Measurements from ENCODE around the gene PRIM1. TPM values are rescaled to one million over a fixed set of nuclear protein-coding genes. Genes with fewer than 3 reads are reported as not detected.

The PRIM1 gene
- total RNA-seq, 1 donor from 2014 or later = 166 TPM

- H3K36me3 Mint-ChIP-seq = no peaks in the 10 kb centered on the region
- peaks cover 12% of the 10 kb centered on the region for H3K4me1 Mint-ChIP-seq
- Histone ChIP-seq H3K27me3 (no peaks in the 10 kb centered on the region), H2AFZ (replicated peaks) (no peak overlapping the region), H3K4me1 (no peaks in the 10 kb centered on the region), H3K79me2 (ENCODE audit: low read depth) (no peaks in the 10 kb centered on the region), H3K4me2 (no peak overlapping the region), H3K9ac (no peak overlapping the region), H3K36me3 (no peaks in the 10 kb centered on the region), H3K27ac (no peak overlapping the region), H3K4me3 (no peak overlapping the region), H4K20me1 (ENCODE audit: low read depth) (no peaks in the 10 kb centered on the region), H3K9me3 (ENCODE audit: low read depth) (no peaks in the 10 kb centered on the region), H3F3A (ENCODE audit: low read depth) (peaks cover 10% of the 10 kb centered on the region)
- no peak for DNase-seq (ENCODE audit: low spot score)
- peak overlapping the region; percentile 33 for H3K27ac Mint-ChIP-seq
- no peak for TF ChIP-seq CTCF (IDR thresholded peaks at IDR 0.05)
- no peak for TF ChIP-seq EZH2 (IDR thresholded peaks at IDR 0.05)
- no peak for TF ChIP-seq EZH2phosphoT487 (IDR thresholded peaks at IDR 0.05)
- no peak overlapping the region for H3K4me3 Mint-ChIP-seq
- H3K27me3 Mint-ChIP-seq (ENCODE audit: insufficient read depth, low read depth) = no peaks in the 10 kb centered on the region
- H3K9me3 Mint-ChIP-seq = no peaks in the 10 kb centered on the region
Observed at GRCh38 chr12:56695327-56696101, 56.6 kb downstream of the PRIM1 start.

DNA sequence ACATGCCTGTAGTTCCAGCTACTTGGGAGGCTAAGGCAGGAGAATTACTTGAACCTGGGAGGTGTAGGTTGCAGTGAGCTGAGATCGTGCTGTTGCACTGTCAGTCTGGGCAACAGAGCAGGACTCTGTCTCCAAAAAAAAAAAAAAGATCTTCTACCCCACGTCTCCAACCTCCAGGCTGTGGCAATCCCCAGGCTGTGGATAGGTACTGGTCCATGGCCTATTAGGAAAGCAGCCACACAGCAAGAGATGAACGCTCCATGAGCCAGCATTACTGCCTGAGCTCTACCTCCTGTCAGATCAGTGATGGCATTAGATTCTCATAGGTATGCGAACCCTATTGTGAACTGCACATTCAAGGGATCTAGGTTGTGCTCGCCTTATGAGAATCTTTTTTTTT lies 58.0 kb downstream of the PRIM1 start:
- H3F3A ChIP-seq (ENCODE audit: low read depth) = peaks cover 10% of the 10 kb centered on the region
- H3K9ac ChIP-seq = no peak overlapping the region
- H4K20me1 ChIP-seq (ENCODE audit: low read depth) = no peaks in the 10 kb centered on the region
- H3K4me3 ChIP-seq = no peak overlapping the region
- no peak overlapping the region for H2AFZ ChIP-seq (replicated peaks)
- no peak overlapping the region for H3K27ac Mint-ChIP-seq
- H3K4me3 Mint-ChIP-seq = no peak overlapping the region
- no peaks in the 10 kb centered on the region for H3K27me3 Mint-ChIP-seq (ENCODE audit: insufficient read depth, low read depth)
- H3K36me3 Mint-ChIP-seq = no peaks in the 10 kb centered on the region
- H3K9me3 ChIP-seq (ENCODE audit: low read depth) = no peaks in the 10 kb centered on the region
- no peak overlapping the region for H3K4me2 ChIP-seq
- TF ChIP-seq EZH2phosphoT487 (IDR thresholded peaks at IDR 0.05) (no peak), CTCF (IDR thresholded peaks at IDR 0.05) (no peak), EZH2 (IDR thresholded peaks at IDR 0.05) (no peak)
- H3K27me3 ChIP-seq = no peaks in the 10 kb centered on the region
- H3K79me2 ChIP-seq (ENCODE audit: low read depth) = no peaks in the 10 kb centered on the region
- peaks cover 13% of the 10 kb centered on the region for H3K4me1 Mint-ChIP-seq
- no peaks in the 10 kb centered on the region for H3K9me3 Mint-ChIP-seq
- no peak for DNase-seq (ENCODE audit: low spot score)
- H3K4me1 ChIP-seq = no peaks in the 10 kb centered on the region
- H3K27ac ChIP-seq = no peak overlapping the region
- no peaks in the 10 kb centered on the region for H3K36me3 ChIP-seq

DNA sequence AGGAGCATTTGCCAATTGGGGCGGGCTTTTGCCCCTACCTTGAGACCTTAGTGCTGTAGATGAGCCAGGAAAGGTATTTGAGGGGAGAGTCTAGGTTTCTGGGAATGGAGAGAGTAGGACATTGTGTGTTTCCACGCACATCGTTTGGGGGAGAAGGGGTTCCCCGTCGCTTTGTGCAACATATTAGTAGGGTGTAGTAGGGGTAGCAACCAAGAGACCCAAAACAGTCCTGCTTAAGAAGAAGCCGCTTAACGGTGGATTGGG lies 63.3 kb downstream of the PRIM1 start:
- peak overlapping the region; percentile 89 for H3K27ac ChIP-seq

More for the DNA sequence above, 63.3 kb downstream of the PRIM1 start:
- Mint-ChIP-seq H3K4me3 (peak overlapping the region; percentile 100), H3K36me3 (peaks cover 18% of the 10 kb centered on the region), H3K27ac (peak overlapping the region; percentile 100), H3K27me3 (ENCODE audit: insufficient read depth, low read depth) (peaks cover 5% of the 10 kb centered on the region), H3K4me1 (peaks cover 31% of the 10 kb centered on the region), H3K9me3 (peaks cover 3% of the 10 kb centered on the region)
- no peak overlapping the region for H3K9ac ChIP-seq
- H4K20me1 ChIP-seq (ENCODE audit: low read depth) = peaks cover 37% of the 10 kb centered on the region
- H3K4me2 ChIP-seq = peak overlapping the region; percentile 69
- H2AFZ ChIP-seq (replicated peaks) = no peak overlapping the region
- H3K9me3 ChIP-seq (ENCODE audit: low read depth) = no peaks in the 10 kb centered on the region
- H3K4me1 ChIP-seq = peaks cover 8% of the 10 kb centered on the region
- H3K36me3 ChIP-seq = peaks cover 13% of the 10 kb centered on the region
- peak overlapping the region; percentile 95 for H3K4me3 ChIP-seq
- H3F3A ChIP-seq (ENCODE audit: low read depth) = peaks cover 36% of the 10 kb centered on the region
- TF ChIP-seq CTCF (IDR thresholded peaks at IDR 0.05) (no peak), EZH2phosphoT487 (IDR thresholded peaks at IDR 0.05) (no peak), EZH2 (IDR thresholded peaks at IDR 0.05) (no peak)
- H3K79me2 ChIP-seq (ENCODE audit: low read depth) = peaks cover 41% of the 10 kb centered on the region
- H3K27me3 ChIP-seq = no peaks in the 10 kb centered on the region
- no peak for DNase-seq (ENCODE audit: low spot score)
